H9 (cell line): ENCODE measurements around the gene RCOR3. TPM values are rescaled to one million over a fixed set of nuclear protein-coding genes. Genes with fewer than 3 reads are reported as not detected.

ENCODE experiments used
- DNase-seq: peaks from one replicate; pipeline ENCODE4 v3.0.0-alpha.2; 2017
- H2AFZ ChIP-seq: one replicate; pipeline ENCODE4 v1.6.1; 2013; ENCODE audit warnings: mild to moderate bottlenecking, low read length, control low read depth, moderate library complexity
- H2AK5ac ChIP-seq: 2 replicates; pipeline ENCODE4 v1.6.1; 2013; ENCODE audit warnings: low read length, control low read depth, mixed read lengths; ENCODE audit not compliant: insufficient read length
- H2BK120ac ChIP-seq: one replicate; pipeline ENCODE4 v1.6.1; 2013; ENCODE audit warnings: low read depth, mild to moderate bottlenecking, low read length, control low read depth, inconsistent platforms; ENCODE audit not compliant: poor library complexity, severe bottlenecking
- H2BK12ac ChIP-seq: 2 replicates; pipeline ENCODE4 v1.6.1; 2013; ENCODE audit warnings: low read length, control low read depth, mixed read lengths, low read depth; ENCODE audit not compliant: insufficient read length
- H2BK15ac ChIP-seq: 2 replicates; pipeline ENCODE4 v1.6.1; 2013; ENCODE audit warnings: low read depth, low read length, control low read depth
- H2BK20ac ChIP-seq: one replicate; pipeline ENCODE4 v1.6.1; 2013; ENCODE audit warnings: low read depth, mild to moderate bottlenecking, low read length, control low read depth, inconsistent platforms; ENCODE audit not compliant: poor library complexity, severe bottlenecking
- H2BK5ac ChIP-seq: 2 replicates; pipeline ENCODE4 v1.6.1; 2013; ENCODE audit warnings: low read length, control low read depth, mixed read lengths; ENCODE audit not compliant: insufficient read length
- H3K14ac ChIP-seq: 2 replicates; pipeline ENCODE4 v1.6.1; 2013; ENCODE audit warnings: low read length, control low read depth; ENCODE audit not compliant: insufficient read depth
- H3K18ac ChIP-seq: 2 replicates; pipeline ENCODE4 v1.6.1; 2013; ENCODE audit warnings: low read depth, mild to moderate bottlenecking, mixed read lengths, low read length, control low read depth; ENCODE audit not compliant: insufficient read length
- H3K23ac ChIP-seq: 2 replicates; pipeline ENCODE4 v1.6.1; 2013; ENCODE audit warnings: low read length, control low read depth, mixed read lengths, low read depth; ENCODE audit not compliant: insufficient read length
- H3K23me2 ChIP-seq: 2 replicates; pipeline ENCODE4 v1.6.1; 2013; ENCODE audit warnings: low read depth, mild to moderate bottlenecking, mixed read lengths, low read length, control low read depth; ENCODE audit not compliant: insufficient read length, poor library complexity, severe bottlenecking
- H3K27ac ChIP-seq: 2 replicates; pipeline ENCODE4 v1.5.1; 2013; ENCODE audit warnings: low read length, control low read depth, mixed read lengths, low read depth; ENCODE audit not compliant: insufficient read length
- H3K27me3 ChIP-seq: 2 replicates; pipeline ENCODE4 v1.6.1; 2013; ENCODE audit warnings: low read length, control low read depth, inconsistent platforms; ENCODE audit not compliant: insufficient read depth
- H3K4ac ChIP-seq: 2 replicates; pipeline ENCODE4 v1.6.1; 2013; ENCODE audit warnings: low read depth, mild to moderate bottlenecking, control low read depth, inconsistent platforms, low read length, moderate library complexity
- H3K4me1 ChIP-seq: 2 replicates; pipeline ENCODE4 v1.6.1; 2013; ENCODE audit warnings: low read length, control low read depth, inconsistent platforms; ENCODE audit not compliant: insufficient read depth
- H3K4me2 ChIP-seq: 2 replicates; pipeline ENCODE4 v1.6.1; 2013; ENCODE audit warnings: low read length, control low read depth, mixed read lengths; ENCODE audit not compliant: insufficient read length, insufficient read depth
- H3K56ac ChIP-seq: 2 replicates; pipeline ENCODE4 v1.6.1; 2013; ENCODE audit warnings: low read depth, mild to moderate bottlenecking, mixed read lengths, low read length, control low read depth; ENCODE audit not compliant: insufficient read length
- H3K79me1 ChIP-seq: 2 replicates; pipeline ENCODE4 v1.6.1; 2013; ENCODE audit warnings: low read depth, mild to moderate bottlenecking, moderate library complexity, low read length, control low read depth, inconsistent platforms; ENCODE audit not compliant: insufficient read depth, poor library complexity, severe bottlenecking
- H3K79me2 ChIP-seq: 2 replicates; pipeline ENCODE4 v1.6.1; 2013; ENCODE audit warnings: low read length, control low read depth, inconsistent platforms; ENCODE audit not compliant: insufficient read depth
- H3K9ac ChIP-seq: 2 replicates; pipeline ENCODE4 v1.6.1; 2013; ENCODE audit warnings: low read length, control low read depth, mixed read lengths; ENCODE audit not compliant: insufficient read length; ENCODE audit errors: extremely low read depth
- H3K9me3 ChIP-seq: one replicate; pipeline ENCODE4 v1.6.1; 2013; ENCODE audit warnings: low read depth, low read length, inconsistent platforms; ENCODE audit not compliant: control insufficient read depth
- H3T11ph ChIP-seq: one replicate; pipeline ENCODE4 v1.6.1; 2013; ENCODE audit warnings: mild to moderate bottlenecking, low read length, control low read depth, inconsistent platforms
- H4K20me1 ChIP-seq: one replicate; pipeline ENCODE4 v1.6.1; 2013; ENCODE audit not compliant: control insufficient read depth, insufficient read length, insufficient read depth
- H4K5ac ChIP-seq: 2 replicates; pipeline ENCODE4 v1.6.1; 2013; ENCODE audit warnings: low read depth, mild to moderate bottlenecking, mixed read lengths, low read length, control low read depth; ENCODE audit not compliant: insufficient read length
- H4K8ac ChIP-seq: replicated peaks from 2 replicates; pipeline ENCODE4 v1.6.1; 2013; ENCODE audit warnings: low read length, control low read depth, mixed read lengths, low read depth; ENCODE audit not compliant: insufficient read length
- H4K91ac ChIP-seq: 2 replicates; pipeline ENCODE4 v1.6.1; 2013; ENCODE audit warnings: low read depth, mild to moderate bottlenecking, moderate library complexity, mixed read lengths, low read length, control low read depth; ENCODE audit not compliant: insufficient read length
- H3K27ac Mint-ChIP-seq, 3 experiments: 2 replicates in 2 of 3; 3 replicates in 1 of 3; pipeline ENCODE4 v1.8.0; 2020 to 2021; ENCODE audit warnings: mixed read lengths in 3 of 3, mild to moderate bottlenecking in 1 of 3, moderate library complexity in 1 of 3
- H3K27me3 Mint-ChIP-seq: 2 replicates; pipeline ENCODE4 v1.8.0; 2021; ENCODE audit warnings: low read depth, mild to moderate bottlenecking, moderate library complexity, mixed read lengths
- H3K36me3 Mint-ChIP-seq, 3 experiments: 2 replicates in 2 of 3; 3 replicates in 1 of 3; pipeline ENCODE4 v1.8.0; 2020 to 2021; ENCODE audit warnings: low read depth in 3 of 3, mixed read lengths in 3 of 3; ENCODE audit not compliant: insufficient read depth in 1 of 3
- H3K4me1 Mint-ChIP-seq, 2 experiments: 2 replicates each; pipeline ENCODE4 v1.8.0; 2020; ENCODE audit warnings: mixed read lengths in 2 of 2
- H3K4me3 Mint-ChIP-seq, 2 experiments: 2 replicates in 1 of 2; 3 replicates in 1 of 2; pipeline ENCODE4 v1.8.0; 2020 to 2021; ENCODE audit warnings: mild to moderate bottlenecking in 2 of 2, mixed read lengths in 2 of 2, moderate library complexity in 1 of 2
- H3K9me3 Mint-ChIP-seq, 2 experiments: 2 replicates in 1 of 2; 3 replicates in 1 of 2; pipeline ENCODE4 v1.8.0; 2020; ENCODE audit warnings: mild to moderate bottlenecking in 2 of 2, mixed read lengths in 2 of 2, moderate library complexity in 1 of 2
- CTCF ChIP-seq: fragments of 200-600 bp; sonication (generic); conservative IDR thresholded peaks from 3 replicates; pipeline ENCODE4 v1.8.0; 2021; ENCODE audit warnings: antibody characterized with exemption, mild to moderate bottlenecking
- WGBS: extraction: QIAGEN DNeasy Blood & Tissue Kit; methylation state at CpG from one replicate; pipeline ENCODE4 v1.1.7; 2013; ENCODE audit warnings: missing lambda C conversion rate, low lambda C conversion rate, mixed read lengths; ENCODE audit not compliant: insufficient read length; ENCODE audit errors: extremely low coverage; 5-methylcytosine and 5-hydroxymethylcytosine counted together
- total RNA-seq: library from RNA; stranded (reverse); gene quantifications from 2 replicates; pipeline ENCODE4 v1.2.1, GENCODE V29; 2021

Gene RCOR3
- total RNA-seq, 1 experiment from 2014 or later, result 37.2 TPM

GRCh38 chr1:211331011-211331709 lies 72.0 kb downstream of the RCOR3 start:
- H2BK20ac ChIP-seq, result no peak overlapping the region
- peaks cover 59 to 63% of the 10 kb centered on the region in 2 experiments for H3K4me1 Mint-ChIP-seq

More at GRCh38 chr1:211331011-211331709, 72.0 kb downstream of the RCOR3 start:
- Histone ChIP-seq H2BK15ac (no peak overlapping the region), H2AK5ac (no peak overlapping the region), H3K56ac (no peak overlapping the region), H3K27ac (no peak overlapping the region), H4K91ac (no peak overlapping the region), H3T11ph (no peak overlapping the region), H3K4me1 (peaks cover 17% of the 10 kb centered on the region), H4K5ac (no peak overlapping the region), H4K8ac (no peak overlapping the region), H2AFZ (no peak overlapping the region), H3K9me3 (no peaks in the 10 kb centered on the region), H3K23ac (no peak overlapping the region), H4K20me1 (no peaks in the 10 kb centered on the region), H2BK12ac (no peak overlapping the region), H3K18ac (no peak overlapping the region), H2BK5ac (no peak overlapping the region), H3K14ac (no peak overlapping the region), H2BK120ac (no peak overlapping the region), H3K27me3 (no peaks in the 10 kb centered on the region), H3K79me2 (peaks cover 5% of the 10 kb centered on the region; the same call in 1 of the 2 replicates), H3K4me2 (no peak overlapping the region), H3K79me1 (no peaks in the 10 kb centered on the region), H3K9ac (no peak overlapping the region), H3K4ac (no peak overlapping the region), H3K23me2 (peaks cover 13% of the 10 kb centered on the region)
- Mint-ChIP-seq H3K9me3 (no peaks in the 10 kb centered on the region), H3K27ac (no peak overlapping the region), H3K4me3 (0 out of 5 replicates have a peak overlapping the region, but pooled peaks of 1 of the 2 experiments have one; percentile 5), H3K36me3 (peaks cover 0 to 14% (median 3%) of the 10 kb centered on the region in 3 experiments; a peak in 5 of 7 replicates), H3K27me3 (peaks cover 15% of the 10 kb centered on the region)
- TF ChIP-seq CTCF, result no peak
- WGBS, result no CpG with 5 or more reads among the region's 3 CpGs
- DNase-seq, result no peak
